Pancreas (tissue), 10 donors: ENCODE measurements around the gene BHLHE23. TPM values are rescaled to one million over a fixed set of nuclear protein-coding genes. Genes with fewer than 3 reads are reported as not detected.

Experiments used
- ATAC-seq, 4 donors: fragments of 200-7000 bp; cut with Tn5 transposase; one replicate each; pipeline versions ENCODE4 v1.8.0 to v1.9.1; 2020; ENCODE audit warnings: mild to moderate bottlenecking in 4 of 4, moderate library complexity in 4 of 4
- DNase-seq, 6 donors: peaks; one replicate each; pipeline ENCODE4 v3.0.0-alpha.2; 2020
- FAIRE-seq: peaks from 2 replicates; lab custom pipeline; 2012; peaks lifted over from hg19 to GRCh38; lab: Jason Lieb, UNC
- H3K27ac ChIP-seq, 4 donors: fragments of 200-600 bp; sonication (generic); 1 replicate in 3 of 4; 2 replicates in 1 of 4; pipeline versions ENCODE4 v1.5.0 to v1.8.0; 2020
- H3K27me3 ChIP-seq, 4 donors: fragments of 200-600 bp; one replicate each; pipeline ENCODE4 v1.8.0; 2021
- H3K36me3 ChIP-seq, 3 donors: fragments of 200-600 bp; sonication (generic) in 1 of 3; one replicate each; pipeline versions ENCODE4 v1.5.0 to v1.8.0; 2020 to 2021
- H3K4me1 ChIP-seq, 3 donors: fragments of 200-600 bp; one replicate each; pipeline ENCODE4 v1.8.0; 2021
- H3K4me3 ChIP-seq, 4 donors: fragments of 200-600 bp; sonication (generic) in 2 of 4; one replicate each; pipeline versions ENCODE4 v1.5.0 to v1.8.0; 2020 to 2021
- H3K9me3 ChIP-seq, 4 donors: fragments of 200-600 bp; one replicate each; pipeline ENCODE4 v1.8.0; 2021
- CTCF ChIP-seq, 4 donors: fragments of 200-600 bp; sonication (generic) in 3 of 4; IDR thresholded peaks; one replicate each; pipeline versions ENCODE4 v1.5.0 to v1.8.0; 2021; ENCODE audit warnings: antibody characterized with exemption in 4 of 4
- WGBS, 2 donors: extraction: QIAGEN DNeasy Blood & Tissue Kit; methylation state at CpG; one replicate each; pipeline ENCODE4 v1.1.7; 2013; 5-methylcytosine and 5-hydroxymethylcytosine counted together
- intact Hi-C, 3 donors: fragments of 100-400 bp; cut with DNase I; formaldehyde crosslinking; loops; one replicate each; pipeline versions ENCODE4 v1.11.1 to v1.14.2; 2022
- polyA plus RNA-seq, 2 donors: library from polyadenylated mRNA; stranded (reverse); fragments of 200-250 nt; gene quantifications; one replicate each; pipeline ENCODE4 v1.2.3, GENCODE V29; 2013
- total RNA-seq, 6 donors: library from RNA; stranded (reverse); fragmentation: NEBNext Ultra II Directional in 4 of 6; extraction: Animal tissue kit (Norgen Biotek cat#: 25700) in 4 of 6; gene quantifications; one replicate each; pipeline versions ENCODE4 v1.2.1 to v1.2.4, GENCODE V29; 2021 to 2023
- donor health status: healthy with polysubstance abuse.
- donor health status: DM: no; HTN: no; CAD: no; lungs with moderate emphysema.
- donor health status: DM: no; HTN: no; CAD: no.
- donor health status: control.
- donor health status: control.
- donor health status: Bipolar disorder and iron deficiency.
- donor health status: DM: yes; HTN: yes; CAD: no.
- donor health status: DM: no; HTN: no; CAD: no.
- donor health status: DM: no; HTN: no; CAD: no.
- donor health status: DM: yes; HTN: yes; CAD: no.

The BHLHE23 gene
- total and polyA plus RNA-seq, 8 donors = not detected

- no peaks in the 10 kb centered on the region for H3K9me3 ChIP-seq
- no peak for DNase-seq
- no peak for ATAC-seq
- no peak for FAIRE-seq
- no peak overlapping the region for H3K27ac ChIP-seq
- intact Hi-C loops = no loop called here
- WGBS, 2 donors = 42 to 58% methylated on average over 11 of the region's 11 CpGs
- H3K36me3 ChIP-seq = no peaks in the 10 kb centered on the region
- H3K4me3 ChIP-seq = no peak overlapping the region
- H3K27me3 ChIP-seq = no peaks in the 10 kb centered on the region
- no peaks in the 10 kb centered on the region for H3K4me1 ChIP-seq
- no peak for TF ChIP-seq CTCF (IDR thresholded peaks at IDR 0.05)
Observed at GRCh38 chr20:62989201-62989601, 17.6 kb downstream of the BHLHE23 start.

GRCh38 chr20:62987114-62987513 lies 19.6 kb downstream of the BHLHE23 start:
- FAIRE-seq = no peak

GRCh38 chr20:62986257-62986800 lies 20.4 kb downstream of the BHLHE23 start:
- H3K9me3 ChIP-seq = no peaks in the 10 kb centered on the region
- FAIRE-seq = no peak
- ATAC-seq = no peak

More at GRCh38 chr20:62987114-62987513, 19.6 kb downstream of the BHLHE23 start:
- ATAC-seq (no peak), DNase-seq (no peak)
- intact Hi-C loops = no loop called here
- H3K4me3 ChIP-seq = no peak overlapping the region
- H3K27ac ChIP-seq = no peak overlapping the region
- 39 to 42% methylated on average over 10 of the region's 10 CpGs for WGBS, 2 donors
- H3K4me1 ChIP-seq = no peaks in the 10 kb centered on the region
- no peaks in the 10 kb centered on the region for H3K9me3 ChIP-seq
- H3K36me3 ChIP-seq = no peaks in the 10 kb centered on the region
- H3K27me3 ChIP-seq = peaks cover 0 to under 1% (median 0%) of the 10 kb centered on the region in 4 donors
- no peak for TF ChIP-seq CTCF (IDR thresholded peaks at IDR 0.05)

GRCh38 chr20:62985444-62985778 lies 21.4 kb downstream of the BHLHE23 start:
- DNase-seq (no peak), ATAC-seq (no peak), FAIRE-seq (no peak)
- Histone ChIP-seq H3K4me1 (no peaks in the 10 kb centered on the region), H3K27ac (no peak overlapping the region), H3K9me3 (no peaks in the 10 kb centered on the region), H3K27me3 (peaks cover 0 to 8% (median 0%) of the 10 kb centered on the region in 4 donors), H3K36me3 (no peaks in the 10 kb centered on the region), H3K4me3 (no peak overlapping the region)
- WGBS, 2 donors = 63 to 64% methylated on average over 14 of the region's 14 CpGs
- intact Hi-C loops = no loop called here
- no peak for TF ChIP-seq CTCF (IDR thresholded peaks at IDR 0.05)

More at GRCh38 chr20:62986257-62986800, 20.4 kb downstream of the BHLHE23 start:
- Histone ChIP-seq H3K4me1 (no peaks in the 10 kb centered on the region), H3K4me3 (no peak overlapping the region), H3K27me3 (peaks cover 0 to 8% (median 0%) of the 10 kb centered on the region in 4 donors), H3K27ac (no peak overlapping the region), H3K36me3 (no peaks in the 10 kb centered on the region)
- no peak for TF ChIP-seq CTCF (IDR thresholded peaks at IDR 0.05)
- DNase-seq = no peak
- 52 to 71% methylated on average over 6 of the region's 6 CpGs for WGBS, 2 donors
- intact Hi-C loops = no loop called here

- ATAC-seq (no peak), DNase-seq (no peak), FAIRE-seq (no peak)
- Histone ChIP-seq H3K9me3 (no peaks in the 10 kb centered on the region), H3K27ac (no peak overlapping the region), H3K4me3 (no peak overlapping the region), H3K36me3 (no peaks in the 10 kb centered on the region), H3K4me1 (no peaks in the 10 kb centered on the region), H3K27me3 (peaks cover 0 to 8% (median 0%) of the 10 kb centered on the region in 4 donors)
- intact Hi-C loops = no loop called here
- WGBS, 2 donors = 67 to 72% methylated on average over 18 of the region's 18 CpGs
- TF ChIP-seq CTCF (IDR thresholded peaks at IDR 0.05) = no peak
Observed at GRCh38 chr20:62984666-62985443, 21.9 kb downstream of the BHLHE23 start.
